NCI-H510A treated with DMSO at 0.1 percent for 48 hours (cell line): Measurements from ENCODE around the gene TFAP2C.

Source experiments
- DNase-seq: peaks from one replicate; lab custom pipeline; 2025; lab: John Stamatoyannopoulos, UW

The TFAP2C gene

GRCh38 chr20:56628873-56629463 is at the start of gene TFAP2C:
Gene TFAP2C (plus strand): TSS chr20:56629306. CDS start chr20:56629545, 239 bp downstream.
- DNase-seq = no peak

GRCh38 chr20:56580226-56580625 is 48.9 kb upstream of the TFAP2C start:
- no peak for DNase-seq

- no peak for DNase-seq
Observed at GRCh38 chr20:56581701-56582100, 47.4 kb upstream of the TFAP2C start.

GRCh38 chr20:56582542-56582941 is 46.6 kb upstream of the TFAP2C start:
- DNase-seq = no peak

GRCh38 chr20:56584916-56585315 is 44.2 kb upstream of the TFAP2C start:
- no peak for DNase-seq

GRCh38 chr20:56587307-56588041 is 41.6 kb upstream of the TFAP2C start:
- DNase-seq = no peak

GRCh38 chr20:56588996-56589395 is 40.1 kb upstream of the TFAP2C start:
- DNase-seq = no peak

GRCh38 chr20:56589633-56590032 is 39.5 kb upstream of the TFAP2C start:
- no peak for DNase-seq

GRCh38 chr20:56590888-56591287 is 38.2 kb upstream of the TFAP2C start:
- no peak for DNase-seq

- DNase-seq = no peak
Observed at GRCh38 chr20:56592211-56592610, 36.9 kb upstream of the TFAP2C start.

GRCh38 chr20:56592817-56593216 is 36.3 kb upstream of the TFAP2C start:
- DNase-seq = no peak

- DNase-seq = no peak
Observed at GRCh38 chr20:56595746-56596475, 33.2 kb upstream of the TFAP2C start.

- DNase-seq = no peak
Observed at GRCh38 chr20:56601166-56601565, 27.9 kb upstream of the TFAP2C start.

- no peak for DNase-seq
Observed at GRCh38 chr20:56604673-56605072, 24.4 kb upstream of the TFAP2C start.

GRCh38 chr20:56605261-56605996 is 23.7 kb upstream of the TFAP2C start:
- no peak for DNase-seq

- no peak for DNase-seq
Observed at GRCh38 chr20:56606174-56606945, 22.7 kb upstream of the TFAP2C start.

- no peak for DNase-seq
Observed at GRCh38 chr20:56607061-56607704, 21.9 kb upstream of the TFAP2C start.

- no peak for DNase-seq
Observed at GRCh38 chr20:56608376-56608775, 20.7 kb upstream of the TFAP2C start.

GRCh38 chr20:56609321-56609720 is 19.8 kb upstream of the TFAP2C start:
- no peak for DNase-seq

GRCh38 chr20:56610098-56610497 is 19.0 kb upstream of the TFAP2C start:
- no peak for DNase-seq

- DNase-seq = no peak
Observed at GRCh38 chr20:56614196-56614595, 14.9 kb upstream of the TFAP2C start.
